Erythroblast (primary cell): ENCODE data around the gene CCND2.

Experiments
- GATA1 ChIP-seq: IDR thresholded peaks from 2 replicates; pipeline ENCODE4 v1.6.1; 2011; ENCODE audit warnings: low read depth, mild to moderate bottlenecking, control low read depth, low read length, moderate library complexity
- POLR2A ChIP-seq: IDR thresholded peaks from 2 replicates; pipeline ENCODE4 v1.6.1; 2011; ENCODE audit warnings: mild to moderate bottlenecking, low read length

DNA sequence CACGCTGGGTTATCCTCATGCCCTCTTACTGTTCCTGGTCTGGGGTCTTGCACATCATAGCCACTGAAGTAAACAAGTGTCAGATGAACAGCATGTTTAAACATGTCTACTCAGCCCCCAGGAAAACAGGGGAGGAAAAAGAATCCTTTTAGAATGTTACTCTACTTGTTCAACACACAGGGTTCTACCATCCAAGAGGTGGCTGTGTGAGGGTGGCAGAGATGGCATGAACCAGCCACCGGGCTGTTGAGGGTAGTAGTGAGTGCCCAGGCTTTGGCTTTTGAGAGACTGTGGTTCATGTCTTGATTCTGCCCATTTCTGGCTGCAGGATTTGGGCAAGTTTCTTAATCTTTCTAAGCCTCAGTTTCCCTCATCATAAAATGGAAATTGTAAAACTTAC is 21.6 kb upstream of the CCND2 start:
- TF ChIP-seq POLR2A: no peak
- no peak for TF ChIP-seq GATA1
